GM18526 (cell line): ENCODE data around the gene PRR16.

Source experiments
- POLR2A ChIP-seq: IDR thresholded peaks from 3 replicates; pipeline ENCODE4 v1.6.1; 2011; ENCODE audit not compliant: insufficient read length; ENCODE audit errors: extremely low read depth

Gene PRR16

GRCh38 chr5:120457839-120458507, 6.1 kb upstream of the PRR16 start:
- TF ChIP-seq POLR2A, result no peak

GRCh38 chr5:120461251-120461650, 2.8 kb upstream of the PRR16 start:
- no peak for TF ChIP-seq POLR2A

DNA sequence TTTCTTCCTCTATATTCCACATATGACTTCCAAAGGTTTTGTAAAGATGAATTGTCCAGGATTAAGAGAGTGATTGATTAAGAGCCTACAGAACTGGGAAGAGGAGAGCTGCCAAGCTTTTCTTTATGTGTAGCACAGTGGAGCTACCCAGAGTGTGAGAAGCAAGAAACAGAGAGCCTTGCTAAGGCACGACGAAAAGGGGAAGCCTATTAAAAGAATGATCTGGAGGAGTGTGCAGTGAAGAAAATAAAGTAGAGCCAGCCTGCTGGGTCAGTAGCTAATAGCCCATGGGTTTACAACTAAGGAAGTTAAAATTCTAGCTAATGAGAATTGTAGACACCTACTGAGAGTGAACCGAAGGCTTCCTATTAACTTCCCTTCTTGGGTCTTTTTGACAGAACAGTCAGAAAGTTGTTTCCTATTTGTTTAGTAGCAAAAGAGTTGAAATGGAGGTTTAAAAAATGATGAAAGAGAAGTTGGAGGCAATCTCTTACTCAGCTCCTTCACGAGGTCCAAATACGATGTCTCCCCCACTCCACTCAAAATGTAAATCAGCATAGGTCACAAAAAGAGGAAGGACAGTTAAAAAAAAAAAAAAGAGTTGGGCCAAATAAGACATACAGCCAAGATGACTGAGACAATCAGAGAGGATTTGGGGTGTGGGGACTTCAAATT, 957 bp upstream of the PRR16 start:
- TF ChIP-seq POLR2A, result no peak

DNA sequence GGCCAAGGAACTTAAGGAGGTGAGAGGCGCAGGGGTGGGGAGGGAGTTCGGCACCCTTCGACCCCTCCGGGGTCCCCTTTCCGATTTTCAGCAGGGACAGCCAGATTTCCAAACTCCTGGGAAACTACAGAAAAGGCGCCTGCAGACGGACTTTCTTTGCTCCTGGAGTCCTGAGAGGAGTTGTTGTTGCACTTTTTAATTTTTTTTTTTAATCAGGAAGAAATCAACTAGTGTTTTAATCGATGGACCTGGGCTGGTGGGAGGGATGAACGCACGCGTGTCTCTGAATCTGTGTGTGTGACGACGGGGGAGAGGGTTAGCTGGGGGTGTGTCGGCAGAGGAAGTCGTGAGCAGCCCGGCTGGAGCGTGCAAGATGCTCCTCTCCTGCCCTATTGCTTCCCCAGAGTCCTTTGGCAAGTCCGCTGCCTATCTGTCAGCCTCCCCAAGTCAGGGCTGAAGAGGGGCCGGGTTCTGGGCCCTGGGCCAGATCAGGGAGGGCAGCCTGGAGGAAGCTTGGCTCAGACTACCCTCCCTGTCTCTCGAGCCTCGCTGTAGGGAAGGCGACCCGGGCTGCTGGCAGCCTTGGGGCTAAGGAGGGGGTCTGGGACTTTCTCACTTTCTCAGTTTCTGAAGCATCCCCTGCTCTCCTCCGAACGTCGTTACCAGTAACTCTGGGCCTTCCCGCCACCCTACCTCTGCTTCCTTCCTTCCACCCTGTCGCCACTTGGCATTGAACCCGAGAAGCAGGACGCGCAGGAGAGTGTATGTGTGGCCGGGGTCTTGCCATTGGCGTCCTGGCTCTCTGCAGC, 731 bp downstream of the PRR16 start:
- TF ChIP-seq POLR2A, result no peak

- no peak for TF ChIP-seq POLR2A
Measured at GRCh38 chr5:120465436-120465961, 1.4 kb downstream of the PRR16 start.

DNA sequence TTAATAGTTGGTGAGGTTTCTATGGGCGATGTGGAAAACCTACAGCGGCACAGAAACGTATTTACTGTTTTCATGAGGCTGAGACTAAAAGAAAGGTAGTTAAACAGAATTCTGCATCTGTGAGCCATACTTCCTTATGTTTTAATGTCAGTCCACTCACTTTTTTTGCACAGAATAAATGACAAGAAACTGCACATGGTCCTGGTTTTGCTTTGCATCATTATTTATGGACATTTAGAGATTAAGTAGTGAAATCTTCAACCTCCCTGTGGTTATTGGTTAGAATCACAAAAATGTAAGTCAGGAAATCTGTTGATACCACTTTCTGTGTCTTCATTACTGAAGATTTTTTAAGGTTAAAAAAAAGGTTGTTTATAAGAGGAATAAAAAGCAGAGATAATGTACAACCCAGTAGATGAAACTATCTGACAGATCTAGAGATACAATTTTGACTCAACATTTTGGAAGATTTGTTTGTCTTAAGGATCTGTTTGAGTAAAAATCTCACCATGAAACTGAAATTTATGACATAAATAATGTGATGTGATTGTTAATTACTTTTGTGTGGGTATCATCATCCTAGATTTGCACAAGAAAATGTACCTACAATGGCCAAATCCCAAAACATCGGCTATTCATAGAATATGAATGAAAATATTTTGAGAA, 2.4 kb downstream of the PRR16 start:
- no peak for TF ChIP-seq POLR2A

DNA sequence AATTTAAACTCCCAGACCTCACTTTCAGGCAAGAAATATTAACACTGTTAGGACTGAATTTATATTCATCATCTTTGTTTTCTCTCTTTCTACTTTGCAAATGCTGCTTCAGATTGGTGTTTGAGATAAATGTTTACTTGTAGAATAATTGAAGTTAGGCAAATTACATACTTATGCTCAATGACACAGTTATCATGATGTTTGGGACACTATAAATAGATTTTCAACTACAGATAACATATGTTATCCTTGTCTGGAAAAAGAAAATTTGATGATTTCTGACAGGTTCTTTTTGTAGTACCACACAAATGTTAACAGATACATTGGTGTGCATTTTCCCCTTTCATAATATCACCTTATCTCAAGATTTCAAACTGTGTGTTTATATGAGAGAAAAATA, 7.9 kb downstream of the PRR16 start:
- TF ChIP-seq POLR2A, result no peak

DNA sequence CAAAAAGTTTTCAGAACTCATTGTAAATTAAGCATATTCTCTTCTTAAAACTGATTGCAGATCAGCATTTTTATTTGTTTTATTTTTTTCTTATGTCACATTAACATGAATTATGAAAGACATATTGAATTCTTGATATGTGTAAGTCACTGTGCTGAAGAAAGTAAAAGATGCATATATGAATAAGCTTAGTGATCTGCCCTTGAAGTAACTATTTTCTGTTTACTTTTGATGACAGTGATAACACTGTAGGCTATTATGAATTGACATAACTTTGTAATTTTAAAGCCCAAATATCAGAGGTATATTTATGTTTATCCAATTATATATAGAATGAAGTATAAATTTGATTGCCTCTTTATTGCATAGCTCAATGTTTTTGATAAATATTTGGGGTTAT, 8.8 kb downstream of the PRR16 start:
- TF ChIP-seq POLR2A, result no peak

- no peak for TF ChIP-seq POLR2A
Measured at GRCh38 chr5:120473332-120473731, 9.2 kb downstream of the PRR16 start.

DNA sequence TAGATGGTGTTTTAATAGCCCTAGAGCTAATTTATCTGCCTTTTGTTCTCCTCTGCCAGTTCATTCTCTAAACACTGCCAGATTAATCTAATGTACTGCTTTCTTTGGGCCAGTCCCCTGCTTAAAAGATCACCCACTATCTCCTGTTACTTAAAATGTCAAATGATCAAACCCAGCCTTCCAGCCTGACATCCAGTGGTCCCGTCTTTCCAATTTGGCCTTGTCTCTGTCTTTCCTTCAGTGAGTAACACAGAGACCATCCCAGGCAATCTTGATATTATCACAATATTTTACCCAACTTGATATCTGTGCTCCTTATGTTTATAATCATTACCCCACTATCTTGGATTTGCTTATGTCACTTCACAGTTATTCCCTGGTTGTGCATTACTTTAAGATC, 12.0 kb downstream of the PRR16 start:
- TF ChIP-seq POLR2A, result no peak

DNA sequence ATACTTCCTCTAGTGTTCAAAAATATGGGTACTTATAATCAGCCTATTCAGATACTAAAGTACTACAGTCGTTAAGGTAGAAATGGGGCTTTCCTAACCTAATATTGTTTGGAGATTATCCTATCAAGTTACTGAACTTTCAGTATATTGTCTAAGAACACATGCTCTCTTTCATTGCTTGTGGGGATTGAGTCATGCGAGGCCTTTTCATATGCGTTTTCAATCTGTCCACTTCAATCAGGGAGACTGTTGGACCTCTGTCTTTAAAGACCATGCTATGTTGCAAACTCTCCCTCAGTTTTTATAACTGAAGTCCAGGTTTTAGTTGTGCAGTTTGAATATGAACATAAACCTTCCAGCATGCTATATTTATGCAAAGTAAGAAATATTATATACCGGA, 15.0 kb downstream of the PRR16 start:
- TF ChIP-seq POLR2A, result no peak

DNA sequence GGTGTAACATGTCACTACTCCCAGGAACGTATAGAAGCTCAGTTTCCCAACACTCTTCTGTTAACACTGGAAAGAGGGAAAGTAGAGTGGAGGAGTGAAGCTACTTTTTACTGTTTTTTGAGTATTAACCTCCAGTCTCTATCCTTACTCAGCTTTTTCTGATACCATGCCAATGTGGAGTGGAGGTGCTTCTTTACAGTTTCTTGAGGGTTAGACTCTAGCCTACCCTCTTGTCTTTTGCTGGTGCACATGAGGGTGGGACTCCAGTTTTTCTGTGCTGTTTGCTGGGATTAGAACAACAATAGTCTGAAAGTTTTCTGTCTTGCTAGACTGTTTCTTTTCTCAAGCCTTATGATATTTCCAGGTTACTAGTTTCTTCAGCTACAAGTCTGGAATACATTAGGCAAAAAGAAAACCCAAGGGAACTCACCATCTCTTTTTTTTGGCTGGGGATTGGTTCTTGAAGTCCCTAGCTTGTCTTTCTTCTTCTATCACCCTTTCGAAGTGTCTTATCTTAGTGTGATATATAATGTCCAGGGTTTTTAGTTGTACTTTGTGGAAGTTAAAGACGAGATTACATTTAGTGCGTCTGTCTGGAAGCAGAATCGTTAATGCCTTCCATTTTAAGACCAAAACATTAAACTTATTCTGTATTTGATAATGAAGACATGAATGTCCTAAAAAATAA, 35.9 kb downstream of the PRR16 start:
- no peak for TF ChIP-seq POLR2A

- no peak for TF ChIP-seq POLR2A
Measured at GRCh38 chr5:120502531-120502930, 38.4 kb downstream of the PRR16 start.

GRCh38 chr5:120503341-120503740, 39.2 kb downstream of the PRR16 start:
- TF ChIP-seq POLR2A, result no peak

GRCh38 chr5:120504057-120504456, 40.0 kb downstream of the PRR16 start:
- no peak for TF ChIP-seq POLR2A

GRCh38 chr5:120507197-120507596, 43.1 kb downstream of the PRR16 start:
- TF ChIP-seq POLR2A, result no peak
